HEK293 (cell line): Measurements from ENCODE around the gene GCSAM.

Experiments used
- BCL11A ChIP-seq: fragments of 450-650 bp; formaldehyde crosslinking; IDR thresholded peaks from 2 replicates; pipeline ENCODE4 v1.5.1; 2016; ENCODE audit warnings: low read depth, missing biosample characterization, missing genetic modification characterization
- GLIS1 ChIP-seq: fragments of 450-650 bp; formaldehyde crosslinking; IDR thresholded peaks from 2 replicates; pipeline ENCODE4 v1.5.1; 2016; ENCODE audit warnings: missing biosample characterization, missing genetic modification characterization
- HOXA7 ChIP-seq: sonication (generic); formaldehyde crosslinking; IDR thresholded peaks from 2 replicates; pipeline ENCODE4 v1.8.1; 2022; ENCODE audit warnings: missing genetic modification reagents, borderline replicate concordance
- IKZF3 ChIP-seq: fragments of 450-650 bp; IDR thresholded peaks from 2 replicates; pipeline ENCODE4 v1.5.0; 2018; ENCODE audit warnings: missing biosample characterization, mild to moderate bottlenecking, missing genetic modification characterization, moderate library complexity
- KLF8 ChIP-seq: fragments of 450-650 bp; formaldehyde crosslinking; IDR thresholded peaks from 2 replicates; pipeline ENCODE4 v1.5.1; 2016; ENCODE audit warnings: missing biosample characterization, missing genetic modification characterization
- MEIS1 ChIP-seq: sonication (generic); formaldehyde crosslinking; IDR thresholded peaks from 2 replicates; pipeline ENCODE4 v1.8.1; 2022; ENCODE audit warnings: missing genetic modification reagents, mild to moderate bottlenecking, borderline replicate concordance
- RBAK ChIP-seq: fragments of 450-650 bp; formaldehyde crosslinking; IDR thresholded peaks from 2 replicates; pipeline ENCODE4 v1.5.1; 2016; ENCODE audit warnings: missing biosample characterization, missing genetic modification characterization
- REPIN1 ChIP-seq: fragments of 450-650 bp; formaldehyde crosslinking; IDR thresholded peaks from 2 replicates; pipeline ENCODE4 v1.5.1; 2017; ENCODE audit warnings: missing biosample characterization, missing genetic modification characterization, low read depth
- ZBTB21 ChIP-seq: fragments of 450-650 bp; formaldehyde crosslinking; IDR thresholded peaks from 2 replicates; pipeline ENCODE4 v1.5.1; 2017; ENCODE audit warnings: missing biosample characterization, missing genetic modification characterization
- ZFP37 ChIP-seq: fragments of 450-650 bp; formaldehyde crosslinking; IDR thresholded peaks from 2 replicates; pipeline ENCODE4 v1.5.1; 2016; ENCODE audit warnings: missing biosample characterization, missing genetic modification characterization
- ZNF157 ChIP-seq: fragments of 450-650 bp; formaldehyde crosslinking; IDR thresholded peaks from 2 replicates; pipeline ENCODE4 v1.5.1; 2016; ENCODE audit warnings: missing biosample characterization, missing genetic modification characterization
- ZNF16 ChIP-seq: fragments of 450-650 bp; formaldehyde crosslinking; IDR thresholded peaks from 2 replicates; pipeline ENCODE4 v1.5.1; 2016; ENCODE audit warnings: low read depth, missing biosample characterization, missing genetic modification characterization
- ZNF239 ChIP-seq: fragments of 450-650 bp; formaldehyde crosslinking; IDR thresholded peaks from 2 replicates; pipeline ENCODE4 v1.5.1; 2016; ENCODE audit warnings: missing biosample characterization, missing genetic modification characterization
- ZNF292 ChIP-seq: fragments of 450-650 bp; formaldehyde crosslinking; IDR thresholded peaks from 2 replicates; pipeline ENCODE4 v1.5.1; 2016; ENCODE audit warnings: low read depth, missing biosample characterization, missing genetic modification characterization, borderline replicate concordance
- ZNF311 ChIP-seq: fragments of 450-650 bp; formaldehyde crosslinking; IDR thresholded peaks from 2 replicates; pipeline ENCODE4 v1.5.1; 2017; ENCODE audit warnings: missing biosample characterization, missing genetic modification characterization, borderline replicate concordance
- ZNF335 ChIP-seq: fragments of 450-650 bp; formaldehyde crosslinking; conservative IDR thresholded peaks from 2 replicates; pipeline ENCODE4 v1.5.1; 2016; ENCODE audit warnings: missing biosample characterization, missing genetic modification characterization
- ZNF37A ChIP-seq: fragments of 450-650 bp; IDR thresholded peaks from 2 replicates; pipeline ENCODE4 v1.5.1; 2018; ENCODE audit warnings: missing biosample characterization, missing genetic modification characterization
- ZNF433 ChIP-seq: fragments of 450-650 bp; formaldehyde crosslinking; IDR thresholded peaks from 2 replicates; pipeline ENCODE4 v1.5.1; 2016; ENCODE audit warnings: missing biosample characterization, missing genetic modification characterization, low read depth
- ZNF473 ChIP-seq: fragments of 450-650 bp; formaldehyde crosslinking; IDR thresholded peaks from 2 replicates; pipeline ENCODE4 v1.5.1; 2017; ENCODE audit warnings: missing biosample characterization, missing genetic modification characterization
- ZNF555 ChIP-seq: fragments of 450-650 bp; formaldehyde crosslinking; conservative IDR thresholded peaks from 2 replicates; pipeline ENCODE4 v1.5.1; 2017; ENCODE audit warnings: missing biosample characterization, mild to moderate bottlenecking, missing genetic modification characterization, inconsistent platforms
- ZNF561 ChIP-seq: fragments of 450-650 bp; IDR thresholded peaks from 2 replicates; pipeline ENCODE4 v1.5.1; 2018; ENCODE audit warnings: missing biosample characterization, missing genetic modification characterization, borderline replicate concordance
- ZNF571 ChIP-seq: fragments of 450-650 bp; formaldehyde crosslinking; IDR thresholded peaks from 2 replicates; pipeline ENCODE4 v1.5.0; 2017; ENCODE audit warnings: missing biosample characterization, missing genetic modification characterization
- ZNF660 ChIP-seq: fragments of 450-650 bp; IDR thresholded peaks from 2 replicates; pipeline ENCODE4 v1.5.1; 2018; ENCODE audit warnings: missing biosample characterization, mild to moderate bottlenecking, missing genetic modification characterization
- ZNF677 ChIP-seq: fragments of 450-650 bp; IDR thresholded peaks from 2 replicates; pipeline ENCODE4 v1.5.0; 2018; ENCODE audit warnings: missing biosample characterization, mild to moderate bottlenecking, missing genetic modification characterization, moderate library complexity
- ZNF776 ChIP-seq: fragments of 450-650 bp; formaldehyde crosslinking; IDR thresholded peaks from 2 replicates; pipeline ENCODE4 v1.5.0; 2017; ENCODE audit warnings: missing biosample characterization, missing genetic modification characterization, borderline replicate concordance
- ZNF830 ChIP-seq: fragments of 450-650 bp; IDR thresholded peaks from 2 replicates; pipeline ENCODE4 v1.5.0; 2018; ENCODE audit warnings: missing biosample characterization, missing genetic modification characterization, low read depth, mild to moderate bottlenecking, moderate library complexity
- ZNF843 ChIP-seq: fragments of 450-650 bp; formaldehyde crosslinking; IDR thresholded peaks from 2 replicates; pipeline ENCODE4 v1.5.1; 2016; ENCODE audit warnings: missing biosample characterization, missing genetic modification characterization
- ZSCAN23 ChIP-seq: fragments of 450-650 bp; formaldehyde crosslinking; IDR thresholded peaks from 2 replicates; pipeline ENCODE4 v1.5.1; 2016; ENCODE audit warnings: missing biosample characterization, missing genetic modification characterization
- ZSCAN30 ChIP-seq: fragments of 450-650 bp; IDR thresholded peaks from 2 replicates; pipeline ENCODE4 v1.5.1; 2018; ENCODE audit warnings: missing biosample characterization, mild to moderate bottlenecking, missing genetic modification characterization, moderate library complexity
- TF ChIP-seq, protein P1 (sequence below): fragments of 450-650 bp; formaldehyde crosslinking; IDR thresholded peaks from 2 replicates; pipeline ENCODE4 v1.5.1; 2016; ENCODE audit warnings: missing biosample characterization, missing genetic modification characterization
- TF ChIP-seq, protein P2 (sequence below): fragments of 450-650 bp; formaldehyde crosslinking; IDR thresholded peaks from 2 replicates; pipeline ENCODE4; 2016; ENCODE audit warnings: missing biosample characterization, missing genetic modification characterization
- TF ChIP-seq, protein P3 (sequence below): fragments of 450-650 bp; formaldehyde crosslinking; conservative IDR thresholded peaks from 2 replicates; pipeline ENCODE4 v1.5.1; 2016; ENCODE audit warnings: low read depth, missing biosample characterization, missing genetic modification characterization
- TF ChIP-seq, protein P4 (sequence below): fragments of 450-650 bp; formaldehyde crosslinking; IDR thresholded peaks from 2 replicates; pipeline ENCODE4 v1.5.1; 2016; ENCODE audit warnings: missing biosample characterization, missing genetic modification characterization

The GCSAM gene

DNA sequence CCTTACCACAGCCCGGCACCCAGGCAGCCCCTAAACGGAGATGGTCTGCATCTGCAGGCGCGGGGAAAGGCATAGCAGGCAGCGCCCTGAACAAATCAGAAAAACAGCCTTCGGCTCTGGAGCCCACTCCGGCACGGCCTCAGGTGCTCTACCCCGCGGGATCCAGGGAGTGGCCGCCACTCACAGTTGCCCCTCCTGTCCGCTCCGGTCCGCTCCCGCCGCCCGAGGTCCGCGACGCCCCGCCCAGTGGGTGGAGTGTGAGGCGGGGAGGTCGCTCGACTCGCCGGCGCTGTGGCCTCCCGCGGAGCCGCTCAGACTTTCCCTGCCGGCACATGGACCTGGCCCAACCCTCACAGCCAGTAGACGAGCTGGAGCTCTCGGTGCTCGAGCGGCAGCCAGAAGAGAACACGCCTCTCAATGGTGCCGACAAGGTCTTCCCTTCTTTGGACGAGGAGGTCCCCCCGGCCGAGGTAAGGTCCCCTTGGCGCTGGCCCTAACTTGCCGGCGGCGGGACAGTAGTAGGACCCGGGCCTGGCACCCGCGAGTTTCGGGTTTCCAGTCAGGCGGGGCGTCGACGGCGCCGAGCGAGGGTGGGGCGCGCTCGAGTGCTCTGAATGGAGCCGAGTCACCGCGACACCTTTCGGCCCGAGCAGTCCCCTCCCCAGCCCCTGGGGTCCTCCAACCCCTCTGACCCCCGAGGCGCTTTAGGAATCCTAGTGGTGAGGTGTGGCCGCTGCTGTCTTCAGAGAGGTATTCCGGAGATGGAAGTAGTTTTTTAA lies 46.8 kb downstream of the GCSAM start, which contains the start of gene C3orf52 (continued):
- TF ChIP-seq ZNF843 (tag by site-specific recombination) (peak; percentile 73; the same call in 1 of the 2 replicates), ZFP37 (tag by site-specific recombination) (peak; percentile 74; the same call in 1 of the 2 replicates), ZNF433 (tag by site-specific recombination) (no peak), ZNF16 (tag by site-specific recombination) (no peak), ZNF677 (no peak), HOXA7 (no peak), IKZF3 (tag by site-specific recombination) (no peak), ZNF335 (peak; percentile 98), ZNF571 (tag by site-specific recombination) (no peak), ZNF776 (tag by site-specific recombination) (no peak), ZNF311 (no peak), BCL11A (peak; percentile 54; the same call in 1 of the 2 replicates), ZNF473 (tag by site-specific recombination) (no peak), ZNF37A (tag by site-specific recombination) (no peak), ZNF830 (tag by site-specific recombination) (no peak), ZNF239 (tag by site-specific recombination) (no peak), MEIS1 (CRISPR knock-in tag) (no peak), ZNF660 (tag by site-specific recombination) (0 out of 2 replicates have a peak, but pooled peaks have one; percentile 52), ZNF555 (no peak), ZSCAN30 (peak; percentile 72), ZSCAN23 (tag by site-specific recombination) (no peak), ZNF157 (tag by site-specific recombination) (no peak), KLF8 (peak; percentile 84), ZNF561 (peak; percentile 66; the same call in 1 of the 2 replicates), ZNF292 (tag by site-specific recombination) (no peak), REPIN1 (no peak), RBAK (tag by site-specific recombination) (no peak), ZBTB21 (tag by site-specific recombination) (no peak), GLIS1 (tag by site-specific recombination) (peak; percentile 98)
- TF ChIP-seq, protein P1, sequence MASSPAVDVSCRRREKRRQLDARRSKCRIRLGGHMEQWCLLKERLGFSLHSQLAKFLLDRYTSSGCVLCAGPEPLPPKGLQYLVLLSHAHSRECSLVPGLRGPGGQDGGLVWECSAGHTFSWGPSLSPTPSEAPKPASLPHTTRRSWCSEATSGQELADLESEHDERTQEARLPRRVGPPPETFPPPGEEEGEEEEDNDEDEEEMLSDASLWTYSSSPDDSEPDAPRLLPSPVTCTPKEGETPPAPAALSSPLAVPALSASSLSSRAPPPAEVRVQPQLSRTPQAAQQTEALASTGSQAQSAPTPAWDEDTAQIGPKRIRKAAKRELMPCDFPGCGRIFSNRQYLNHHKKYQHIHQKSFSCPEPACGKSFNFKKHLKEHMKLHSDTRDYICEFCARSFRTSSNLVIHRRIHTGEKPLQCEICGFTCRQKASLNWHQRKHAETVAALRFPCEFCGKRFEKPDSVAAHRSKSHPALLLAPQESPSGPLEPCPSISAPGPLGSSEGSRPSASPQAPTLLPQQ (tag by site-specific recombination): peak; percentile 63
- TF ChIP-seq, protein P2, sequence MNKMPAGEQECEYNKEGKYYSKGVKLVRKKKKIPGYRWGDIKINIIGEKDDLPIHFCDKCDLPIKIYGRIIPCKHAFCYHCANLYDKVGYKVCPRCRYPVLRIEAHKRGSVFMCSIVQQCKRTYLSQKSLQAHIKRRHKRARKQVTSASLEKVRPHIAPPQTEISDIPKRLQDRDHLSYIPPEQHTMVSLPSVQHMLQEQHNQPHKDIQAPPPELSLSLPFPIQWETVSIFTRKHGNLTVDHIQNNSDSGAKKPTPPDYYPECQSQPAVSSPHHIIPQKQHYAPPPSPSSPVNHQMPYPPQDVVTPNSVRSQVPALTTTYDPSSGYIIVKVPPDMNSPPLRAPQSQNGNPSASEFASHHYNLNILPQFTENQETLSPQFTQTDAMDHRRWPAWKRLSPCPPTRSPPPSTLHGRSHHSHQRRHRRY (tag by site-specific recombination): no peak
- TF ChIP-seq, protein P3, sequence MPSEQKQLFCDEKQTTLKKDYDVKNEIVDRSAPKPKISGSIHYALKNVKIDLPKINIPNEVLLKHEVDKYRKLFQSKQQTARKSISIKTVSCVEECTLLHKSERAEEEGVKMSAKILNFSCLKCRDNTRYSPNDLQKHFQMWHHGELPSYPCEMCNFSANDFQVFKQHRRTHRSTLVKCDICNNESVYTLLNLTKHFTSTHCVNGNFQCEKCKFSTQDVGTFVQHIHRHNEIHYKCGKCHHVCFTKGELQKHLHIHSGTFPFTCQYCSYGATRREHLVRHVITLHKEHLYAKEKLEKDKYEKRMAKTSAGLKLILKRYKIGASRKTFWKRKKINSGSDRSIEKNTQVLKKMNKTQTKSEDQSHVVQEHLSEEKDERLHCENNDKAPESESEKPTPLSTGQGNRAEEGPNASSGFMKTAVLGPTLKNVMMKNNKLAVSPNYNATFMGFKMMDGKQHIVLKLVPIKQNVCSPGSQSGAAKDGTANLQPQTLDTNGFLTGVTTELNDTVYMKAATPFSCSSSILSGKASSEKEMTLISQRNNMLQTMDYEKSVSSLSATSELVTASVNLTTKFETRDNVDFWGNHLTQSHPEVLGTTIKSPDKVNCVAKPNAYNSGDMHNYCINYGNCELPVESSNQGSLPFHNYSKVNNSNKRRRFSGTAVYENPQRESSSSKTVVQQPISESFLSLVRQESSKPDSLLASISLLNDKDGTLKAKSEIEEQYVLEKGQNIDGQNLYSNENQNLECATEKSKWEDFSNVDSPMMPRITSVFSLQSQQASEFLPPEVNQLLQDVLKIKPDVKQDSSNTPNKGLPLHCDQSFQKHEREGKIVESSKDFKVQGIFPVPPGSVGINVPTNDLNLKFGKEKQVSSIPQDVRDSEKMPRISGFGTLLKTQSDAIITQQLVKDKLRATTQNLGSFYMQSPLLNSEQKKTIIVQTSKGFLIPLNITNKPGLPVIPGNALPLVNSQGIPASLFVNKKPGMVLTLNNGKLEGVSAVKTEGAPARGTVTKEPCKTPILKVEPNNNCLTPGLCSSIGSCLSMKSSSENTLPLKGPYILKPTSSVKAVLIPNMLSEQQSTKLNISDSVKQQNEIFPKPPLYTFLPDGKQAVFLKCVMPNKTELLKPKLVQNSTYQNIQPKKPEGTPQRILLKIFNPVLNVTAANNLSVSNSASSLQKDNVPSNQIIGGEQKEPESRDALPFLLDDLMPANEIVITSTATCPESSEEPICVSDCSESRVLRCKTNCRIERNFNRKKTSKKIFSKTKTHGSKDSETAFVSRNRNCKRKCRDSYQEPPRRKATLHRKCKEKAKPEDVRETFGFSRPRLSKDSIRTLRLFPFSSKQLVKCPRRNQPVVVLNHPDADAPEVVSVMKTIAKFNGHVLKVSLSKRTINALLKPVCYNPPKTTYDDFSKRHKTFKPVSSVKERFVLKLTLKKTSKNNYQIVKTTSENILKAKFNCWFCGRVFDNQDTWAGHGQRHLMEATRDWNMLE: no peak
- TF ChIP-seq, protein P4, sequence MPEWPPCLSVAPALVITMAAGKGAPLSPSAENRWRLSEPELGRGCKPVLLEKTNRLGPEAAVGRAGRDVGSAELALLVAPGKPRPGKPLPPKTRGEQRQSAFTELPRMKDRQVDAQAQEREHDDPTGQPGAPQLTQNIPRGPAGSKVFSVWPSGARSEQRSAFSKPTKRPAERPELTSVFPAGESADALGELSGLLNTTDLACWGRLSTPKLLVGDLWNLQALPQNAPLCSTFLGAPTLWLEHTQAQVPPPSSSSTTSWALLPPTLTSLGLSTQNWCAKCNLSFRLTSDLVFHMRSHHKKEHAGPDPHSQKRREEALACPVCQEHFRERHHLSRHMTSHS (tag by site-specific recombination): no peak
